CD4-positive, CD25-positive, alpha-beta regulatory T cell (primary cell): ENCODE data around the gene GINM1. TPM values are rescaled to one million over a fixed set of nuclear protein-coding genes. Genes with fewer than 3 reads are reported as not detected.
A peak's percentile ranks its signal among the peaks of the same experiment; 100 is the strongest.

Experiments
- ATAC-seq, 2 donors: fragments of 150-1000 bp; cut with Tn5 transposase; one replicate each; pipeline ENCODE4 v1.10.0; 2021; ENCODE audit warnings: low read depth in 2 of 2, moderate number of reproducible peaks in 2 of 2, moderate library complexity in 1 of 2
- DNase-seq, 3 donors: peaks; one replicate each; pipeline versions ENCODE4 v3.0.0 to v3.0.0-alpha.2; 2012 to 2022; ENCODE audit warnings: mixed read lengths in 1 of 3
- H3K27ac ChIP-seq: one replicate; pipeline ENCODE4 v1.7.0; 2013; ENCODE audit warnings: mild to moderate bottlenecking, low read length; ENCODE audit not compliant: insufficient read depth, poor library complexity, severe bottlenecking
- H3K27me3 ChIP-seq: one replicate; pipeline ENCODE4 v1.7.0; 2013; ENCODE audit warnings: low read length; ENCODE audit not compliant: control insufficient read depth, insufficient read depth
- H3K36me3 ChIP-seq: one replicate; pipeline ENCODE4 v1.7.0; 2013; ENCODE audit warnings: mild to moderate bottlenecking, low read length, moderate library complexity; ENCODE audit not compliant: control insufficient read depth, insufficient read depth
- H3K4me1 ChIP-seq: 2 replicates; pipeline ENCODE4 v1.7.0; 2013; ENCODE audit warnings: mild to moderate bottlenecking, low read length; ENCODE audit not compliant: insufficient read depth, control insufficient read depth, poor library complexity, severe bottlenecking
- H3K4me3 ChIP-seq: one replicate; pipeline ENCODE4 v1.7.0; 2013; ENCODE audit warnings: low read depth, mild to moderate bottlenecking, low read length, moderate library complexity
- H3K9me3 ChIP-seq, 2 experiments: 1 replicate in 1 of 2; 2 replicates in 1 of 2; pipeline ENCODE4 v1.7.0; 2013; ENCODE audit warnings: low read length in 2 of 2, mild to moderate bottlenecking in 1 of 2, moderate library complexity in 1 of 2; ENCODE audit not compliant: control insufficient read depth in 2 of 2
- H3K27ac Mint-ChIP-seq, 3 donors: one replicate each; pipeline ENCODE4 v1.8.0; 2020 to 2022; ENCODE audit warnings: mild to moderate bottlenecking in 3 of 3, mixed read lengths in 3 of 3, moderate library complexity in 2 of 3
- H3K27me3 Mint-ChIP-seq: one replicate; pipeline ENCODE4 v1.8.0; 2022; ENCODE audit warnings: mild to moderate bottlenecking, mixed read lengths
- H3K36me3 Mint-ChIP-seq: one replicate; pipeline ENCODE4 v1.8.0; 2020; ENCODE audit warnings: mixed read lengths
- H3K4me1 Mint-ChIP-seq, 4 donors: one replicate each; pipeline ENCODE4 v1.8.0; 2020 to 2022; ENCODE audit warnings: mixed read lengths in 4 of 4, mild to moderate bottlenecking in 1 of 4
- H3K4me3 Mint-ChIP-seq, 4 donors: one replicate each; pipeline ENCODE4 v1.8.0; 2020 to 2022; ENCODE audit warnings: mild to moderate bottlenecking in 4 of 4, mixed read lengths in 4 of 4, moderate library complexity in 3 of 4
- H3K9me3 Mint-ChIP-seq, 7 donors: one replicate each; pipeline ENCODE4 v1.8.0; 2020 to 2022; ENCODE audit warnings: mixed read lengths in 7 of 7, mild to moderate bottlenecking in 3 of 7, moderate library complexity in 2 of 7
- polyA plus RNA-seq, 4 donors: library from polyadenylated mRNA; unstranded; fragments of 300-500 nt; fragmentation: Illumina TruSeq; gene quantifications; one replicate each; pipeline ENCODE4 v1.2.3, GENCODE V29; 2021
- total RNA-seq: library from RNA; stranded (reverse); gene quantifications from one replicate; pipeline ENCODE4 v1.2.3, GENCODE V29; 2022

Gene GINM1
- total and polyA plus RNA-seq, 5 donors from 2014 or later = 24.0 to 29.9 (median 26.9) TPM

DNA sequence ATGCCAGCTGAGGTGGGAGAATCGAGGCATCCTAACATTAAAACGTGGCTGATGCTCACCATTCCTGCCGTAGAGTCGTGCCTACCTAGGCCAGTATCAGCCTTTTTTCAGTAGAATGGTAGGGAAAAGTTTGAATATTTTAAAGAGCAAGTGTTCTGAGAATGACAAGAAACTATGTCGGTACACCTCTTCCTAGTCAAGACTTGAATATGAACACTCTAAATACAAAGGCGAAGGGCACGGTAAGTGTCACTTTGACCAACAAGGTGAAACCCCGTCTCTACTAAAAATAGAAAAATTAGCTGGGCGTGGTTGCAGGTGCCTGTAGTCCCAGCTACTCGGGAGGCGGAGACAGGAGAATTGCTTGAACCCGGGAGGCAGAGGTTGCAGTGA, 1.0 kb downstream of the GINM1 start:
- H3K4me1 Mint-ChIP-seq = peaks cover 5 to 33% (median 20%) of the 10 kb centered on the region in 4 donors
- Histone ChIP-seq H3K4me1 (peaks cover 19% of the 10 kb centered on the region), H3K4me3 (peak overlapping the region; percentile 82), H3K27ac (peak overlapping the region; percentile 91), H3K36me3 (no peaks in the 10 kb centered on the region), H3K27me3 (no peaks in the 10 kb centered on the region), H3K9me3 (no peaks in the 10 kb centered on the region)
- H3K9me3 Mint-ChIP-seq = no peaks in the 10 kb centered on the region
- peaks cover 4% of the 10 kb centered on the region for H3K27me3 Mint-ChIP-seq
- peak overlapping the region; percentile 93 to 99 (median 97) for H3K4me3 Mint-ChIP-seq
- no peak for ATAC-seq
- H3K27ac Mint-ChIP-seq = peak overlapping the region; percentile 56 to 95 (median 88)
- DNase-seq = no peak
- no peaks in the 10 kb centered on the region for H3K36me3 Mint-ChIP-seq

- peaks cover 4% of the 10 kb centered on the region for H3K27me3 Mint-ChIP-seq
- peaks cover 5 to 33% (median 21%) of the 10 kb centered on the region in 4 donors for H3K4me1 Mint-ChIP-seq
- Histone ChIP-seq H3K27ac (no peak overlapping the region), H3K36me3 (peaks cover 5% of the 10 kb centered on the region), H3K9me3 (no peaks in the 10 kb centered on the region), H3K4me3 (peak overlapping the region; percentile 82), H3K4me1 (peaks cover 19% of the 10 kb centered on the region), H3K27me3 (no peaks in the 10 kb centered on the region)
- H3K9me3 Mint-ChIP-seq = no peaks in the 10 kb centered on the region
- DNase-seq (no peak), ATAC-seq (no peak)
- H3K36me3 Mint-ChIP-seq = no peaks in the 10 kb centered on the region
- H3K27ac Mint-ChIP-seq = no peak overlapping the region
- peak overlapping the region; percentile 93 to 99 (median 97) for H3K4me3 Mint-ChIP-seq
These were observed 1.9 kb downstream of the GINM1 start for GRCh38 chr6:149567945-149568585.

DNA sequence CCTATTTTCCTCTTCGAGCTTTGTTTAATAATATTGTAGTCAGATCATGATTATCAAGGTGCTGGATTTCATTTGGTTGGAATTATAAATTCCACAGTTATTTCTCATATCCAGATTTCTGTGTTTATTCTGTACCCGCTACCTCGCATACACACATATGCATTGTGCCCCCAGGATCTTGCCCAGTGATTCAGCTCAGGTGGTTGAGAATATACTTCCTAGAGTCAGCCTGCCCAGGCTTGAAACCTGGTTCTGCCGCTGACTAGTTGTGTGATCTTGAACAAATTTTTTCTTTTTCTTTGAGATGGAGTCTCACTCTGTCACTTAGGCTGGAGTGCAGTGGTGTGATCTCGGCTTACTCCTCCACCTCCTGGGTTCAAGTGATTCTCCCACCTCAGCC, 14.7 kb downstream of the GINM1 start:
- Mint-ChIP-seq H3K27ac (no peak overlapping the region), H3K27me3 (no peaks in the 10 kb centered on the region), H3K9me3 (no peaks in the 10 kb centered on the region), H3K4me3 (no peak overlapping the region), H3K36me3 (peaks cover 30% of the 10 kb centered on the region), H3K4me1 (peaks cover 0 to 4% (median under 1%) of the 10 kb centered on the region in 4 donors)
- H3K36me3 ChIP-seq = peaks cover 55% of the 10 kb centered on the region
- no peak overlapping the region for H3K27ac ChIP-seq
- no peaks in the 10 kb centered on the region for H3K9me3 ChIP-seq
- DNase-seq (no peak), ATAC-seq (no peak)
- no peaks in the 10 kb centered on the region for H3K4me1 ChIP-seq
- H3K27me3 ChIP-seq = no peaks in the 10 kb centered on the region
- no peak overlapping the region for H3K4me3 ChIP-seq

GRCh38 chr6:149581349-149581748, 15.2 kb downstream of the GINM1 start:
- Histone ChIP-seq H3K27ac (no peak overlapping the region), H3K27me3 (no peaks in the 10 kb centered on the region), H3K9me3 (no peaks in the 10 kb centered on the region), H3K36me3 (peaks cover 56% of the 10 kb centered on the region), H3K4me3 (no peak overlapping the region), H3K4me1 (no peaks in the 10 kb centered on the region)
- Mint-ChIP-seq H3K27ac (no peak overlapping the region), H3K36me3 (peaks cover 30% of the 10 kb centered on the region), H3K4me1 (peaks cover 0 to 4% (median under 1%) of the 10 kb centered on the region in 4 donors), H3K27me3 (no peaks in the 10 kb centered on the region), H3K4me3 (no peak overlapping the region), H3K9me3 (no peaks in the 10 kb centered on the region)
- no peak for DNase-seq
- no peak for ATAC-seq

DNA sequence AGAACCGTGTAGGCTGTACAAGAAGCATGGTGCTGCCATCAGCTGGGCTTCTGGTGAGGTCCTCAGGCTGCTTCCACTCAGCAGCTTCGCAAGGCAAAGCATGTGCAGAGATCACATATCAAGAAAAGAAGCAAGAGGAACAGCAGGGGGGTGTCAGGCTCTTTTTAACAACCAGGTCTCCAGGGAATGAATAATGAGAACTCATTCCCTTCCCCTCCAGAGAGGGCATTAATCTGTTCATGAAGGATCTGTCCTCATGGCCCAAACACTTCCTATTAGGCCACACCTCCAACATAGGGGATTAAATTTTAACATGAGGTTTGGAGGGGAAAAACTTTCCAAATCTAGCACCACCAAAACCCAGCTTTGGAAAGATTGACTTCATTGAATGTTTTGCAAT, 20.0 kb downstream of the GINM1 start:
- H3K9me3 Mint-ChIP-seq = no peaks in the 10 kb centered on the region
- no peaks in the 10 kb centered on the region for H3K27me3 ChIP-seq
- H3K27me3 Mint-ChIP-seq = no peaks in the 10 kb centered on the region
- no peaks in the 10 kb centered on the region for H3K4me1 Mint-ChIP-seq
- peaks cover 62% of the 10 kb centered on the region for H3K36me3 ChIP-seq
- no peaks in the 10 kb centered on the region for H3K9me3 ChIP-seq
- no peak overlapping the region for H3K4me3 Mint-ChIP-seq
- ATAC-seq (no peak), DNase-seq (no peak)
- H3K27ac Mint-ChIP-seq = no peak overlapping the region
- no peaks in the 10 kb centered on the region for H3K4me1 ChIP-seq
- H3K36me3 Mint-ChIP-seq = peaks cover 33% of the 10 kb centered on the region
- H3K4me3 ChIP-seq = no peak overlapping the region
- no peak overlapping the region for H3K27ac ChIP-seq

GRCh38 chr6:149592983-149593382, 26.8 kb downstream of the GINM1 start:
- Mint-ChIP-seq H3K27ac (no peak overlapping the region), H3K4me1 (peaks cover 0 to 5% (median 0%) of the 10 kb centered on the region in 4 donors), H3K4me3 (no peak overlapping the region), H3K27me3 (no peaks in the 10 kb centered on the region), H3K36me3 (peaks cover 40% of the 10 kb centered on the region), H3K9me3 (no peaks in the 10 kb centered on the region)
- Histone ChIP-seq H3K27me3 (no peaks in the 10 kb centered on the region), H3K9me3 (no peaks in the 10 kb centered on the region), H3K4me3 (no peak overlapping the region), H3K27ac (no peak overlapping the region), H3K36me3 (peaks cover 68% of the 10 kb centered on the region), H3K4me1 (no peaks in the 10 kb centered on the region)
- ATAC-seq (no peak), DNase-seq (no peak)

DNA sequence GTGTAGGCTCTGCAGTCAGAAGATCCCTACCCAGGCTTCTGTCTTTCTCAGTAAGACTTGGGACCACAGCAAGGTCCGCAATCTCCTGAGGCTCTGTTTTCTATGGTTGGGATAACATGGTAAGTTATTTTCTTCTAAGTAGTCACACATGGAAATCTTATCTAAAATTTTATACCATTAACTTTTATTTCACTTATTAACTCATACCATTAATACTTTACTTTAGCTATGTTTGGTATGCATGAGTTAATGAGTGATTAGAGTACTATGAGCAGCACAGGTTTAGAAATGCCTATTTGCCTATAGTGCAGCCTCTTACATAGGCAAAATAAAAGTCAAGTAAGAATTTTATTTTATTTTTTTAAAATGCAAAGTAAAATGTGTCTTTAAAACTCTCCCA, 27.2 kb downstream of the GINM1 start:
- H3K27ac ChIP-seq = no peak overlapping the region
- Mint-ChIP-seq H3K27ac (no peak overlapping the region), H3K4me1 (peaks cover 0 to 5% (median 0%) of the 10 kb centered on the region in 4 donors), H3K36me3 (peaks cover 41% of the 10 kb centered on the region), H3K9me3 (no peaks in the 10 kb centered on the region), H3K27me3 (no peaks in the 10 kb centered on the region), H3K4me3 (no peak overlapping the region)
- no peaks in the 10 kb centered on the region for H3K4me1 ChIP-seq
- DNase-seq (no peak), ATAC-seq (no peak)
- no peaks in the 10 kb centered on the region for H3K27me3 ChIP-seq
- H3K4me3 ChIP-seq = no peak overlapping the region
- H3K36me3 ChIP-seq = peaks cover 69% of the 10 kb centered on the region
- no peaks in the 10 kb centered on the region for H3K9me3 ChIP-seq

DNA sequence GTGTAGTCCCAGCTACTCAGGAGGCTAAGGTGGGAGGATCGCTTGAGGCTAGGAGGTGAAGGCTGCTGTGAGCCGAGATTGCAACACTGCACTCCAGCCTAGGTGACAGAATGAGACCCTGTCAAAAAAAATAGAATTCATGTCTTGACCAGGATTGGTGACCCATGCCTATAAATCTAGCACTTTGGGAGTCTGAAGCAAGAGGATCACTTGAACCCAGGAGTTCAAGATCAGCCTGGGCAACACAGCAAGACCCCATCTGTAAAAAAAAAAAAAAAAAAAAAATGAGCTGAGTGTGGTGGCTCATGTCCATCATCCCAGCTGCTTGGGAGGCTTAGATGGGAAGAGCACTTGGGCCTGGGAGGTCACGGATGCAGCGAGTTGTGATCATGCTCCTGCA, 34.3 kb downstream of the GINM1 start:
- no peaks in the 10 kb centered on the region for H3K9me3 Mint-ChIP-seq
- no peaks in the 10 kb centered on the region for H3K27me3 ChIP-seq
- no peaks in the 10 kb centered on the region for H3K4me1 ChIP-seq
- no peak overlapping the region for H3K27ac ChIP-seq
- no peak overlapping the region for H3K4me3 Mint-ChIP-seq
- H3K9me3 ChIP-seq = no peaks in the 10 kb centered on the region
- H3K27me3 Mint-ChIP-seq = no peaks in the 10 kb centered on the region
- DNase-seq (no peak), ATAC-seq (no peak)
- peaks cover 60% of the 10 kb centered on the region for H3K36me3 ChIP-seq
- H3K27ac Mint-ChIP-seq = no peak overlapping the region
- peaks cover 0 to 5% (median 2%) of the 10 kb centered on the region in 4 donors for H3K4me1 Mint-ChIP-seq
- H3K36me3 Mint-ChIP-seq = peaks cover 38% of the 10 kb centered on the region
- H3K4me3 ChIP-seq = no peak overlapping the region
